DOHH2 (cell line): ENCODE measurements around the gene SLC35F1.

Experiments
- CTCF ChIP-seq: fragments of 200-600 bp; sonication (generic); IDR thresholded peaks from one replicate; pipeline ENCODE4 v1.5.1; 2014; ENCODE audit warnings: antibody characterized with exemption, mild to moderate bottlenecking, low read depth, low read length; ENCODE audit not compliant: poor library complexity, severe bottlenecking
- EZH2phosphoT487 ChIP-seq: fragments of 200-600 bp; sonication (generic); IDR thresholded peaks from 2 replicates; pipeline ENCODE4 v1.6.1; 2017; ENCODE audit warnings: borderline replicate concordance, mild to moderate bottlenecking, antibody characterized with exemption, low read length, moderate library complexity, mixed read lengths

GRCh38 chr6:117908246-117909068 lies 1.4 kb downstream of the SLC35F1 start:
- no peak for TF ChIP-seq CTCF
- no peak for TF ChIP-seq EZH2phosphoT487
